PC-3 (cell line): Measurements from ENCODE around the gene PRKN. TPM values are rescaled to one million over a fixed set of nuclear protein-coding genes. Genes with fewer than 3 reads are reported as not detected.
"Not testable (repeated sequence)": the region's sequence is repeated elsewhere in the genome, so short reads cannot be mapped to it uniquely, and the experiment has no call there.

ENCODE experiments used
- ATAC-seq: fragments of 200-7000 bp; cut with Tn5 transposase; 2 replicates; pipeline ENCODE4 v1.9.1; 2020; ENCODE audit warnings: mild to moderate bottlenecking, moderate library complexity
- BruUV-seq: library from RNA; stranded (reverse); fragments of 400-500 nt; replicated peaks from 2 replicates; lab custom pipeline; 2021; lab: Mats Ljungman, UMichigan
- CTCF ChIA-PET: fragments of 300-600 bp; sonication (Branson Sonifier 250); formaldehyde crosslinking; loops from one replicate; lab custom pipeline; 2022; ENCODE audit warnings: antibody characterized with exemption; lab: Charles Lee
- POLR2A ChIA-PET: fragments of 300-600 bp; sonication (Branson Sonifier 250); formaldehyde crosslinking; loops from one replicate; lab custom pipeline; 2022; ENCODE audit warnings: antibody characterized with exemption; ENCODE audit not compliant: unreplicated experiment; lab: Charles Lee
- DNase-seq: peaks from one replicate; pipeline ENCODE4 v3.0.0-alpha.2; 2015
- H2AFZ ChIP-seq: fragments of 300-600 bp; sonication (generic); 2 replicates; pipeline ENCODE4 v1.6.0; 2016; ENCODE audit warnings: antibody characterized with exemption, low read length
- H3F3A ChIP-seq: fragments of 300-600 bp; sonication (generic); one replicate; pipeline ENCODE4 v1.6.0; 2017; ENCODE audit warnings: antibody characterized with exemption, low read length, control low read depth, mild to moderate bottlenecking; ENCODE audit not compliant: unreplicated experiment
- H3K27ac ChIP-seq: fragments of 300-600 bp; sonication (generic); 2 replicates; pipeline ENCODE4 v1.5.1; 2016; ENCODE audit warnings: mild to moderate bottlenecking, low read length
- H3K27me3 ChIP-seq: fragments of 300-600 bp; sonication (generic); 2 replicates; pipeline ENCODE4 v1.6.1; 2016; ENCODE audit warnings: low read length, mixed read lengths
- H3K36me3 ChIP-seq: fragments of 300-600 bp; sonication (generic); 2 replicates; pipeline ENCODE4 v1.6.1; 2016; ENCODE audit warnings: low read depth, mixed run types, low read length, mixed read lengths
- H3K4me1 ChIP-seq: fragments of 300-600 bp; sonication (generic); 2 replicates; pipeline ENCODE4 v1.5.1; 2016; ENCODE audit warnings: low read length; ENCODE audit not compliant: insufficient read depth
- H3K4me2 ChIP-seq: fragments of 300-600 bp; sonication (generic); 2 replicates; pipeline ENCODE4 v1.6.0; 2016; ENCODE audit warnings: low read length
- H3K4me3 ChIP-seq: fragments of 300-600 bp; sonication (generic); 2 replicates; pipeline ENCODE4 v1.5.1; 2016; ENCODE audit warnings: mild to moderate bottlenecking, low read length, mixed read lengths
- H3K79me2 ChIP-seq: fragments of 300-600 bp; sonication (generic); 2 replicates; pipeline ENCODE4 v1.6.1; 2017; ENCODE audit warnings: low read length, mixed read lengths
- H3K9ac ChIP-seq: fragments of 300-600 bp; sonication (generic); 2 replicates; pipeline ENCODE4 v1.6.0; 2016; ENCODE audit warnings: mild to moderate bottlenecking, low read length
- H3K9me2 ChIP-seq: fragments of 300-600 bp; sonication (generic); replicated peaks from 2 replicates; pipeline ENCODE4 v1.6.1; 2016; ENCODE audit warnings: mixed run types, low read length, mixed read lengths
- H3K9me3 ChIP-seq: fragments of 300-600 bp; sonication (generic); 2 replicates; pipeline ENCODE4 v1.6.1; 2016; ENCODE audit warnings: low read length, mixed read lengths
- H4K20me1 ChIP-seq: fragments of 300-600 bp; sonication (generic); 2 replicates; pipeline ENCODE4 v1.6.1; 2016; ENCODE audit warnings: low read length, mixed read lengths
- EZH2 ChIP-seq: fragments of 300-600 bp; sonication (generic); IDR thresholded peaks from one replicate; pipeline ENCODE4 v1.6.1; 2017; ENCODE audit warnings: antibody characterized with exemption, mild to moderate bottlenecking, low read length; ENCODE audit not compliant: unreplicated experiment
- EZH2phosphoT487 ChIP-seq: fragments of 300-600 bp; sonication (generic); IDR thresholded peaks from 2 replicates; pipeline ENCODE4 v1.6.1; 2018; ENCODE audit warnings: mild to moderate bottlenecking, antibody characterized with exemption, low read length, borderline replicate concordance
- intact Hi-C: fragments of 100-400 bp; cut with micrococcal nuclease; formaldehyde crosslinking; loops from 2 replicates; pipeline ENCODE4 v1.9.0; 2023
- total RNA-seq: library from RNA; depleted of rRNA; stranded (reverse); fragments of >200 nt; gene quantifications from 2 replicates; pipeline ENCODE4 v1.2.3, GENCODE V29; 2014
- TF ChIP-seq, protein P1 (sequence below): fragments of 300-600 bp; sonication (generic); conservative IDR thresholded peaks from 2 replicates; pipeline ENCODE4 v1.5.1; 2017; ENCODE audit warnings: antibody characterized with exemption, low read depth, mild to moderate bottlenecking, low read length

The PRKN gene
- total RNA-seq, 1 experiment from 2014 or later = not detected

DNA sequence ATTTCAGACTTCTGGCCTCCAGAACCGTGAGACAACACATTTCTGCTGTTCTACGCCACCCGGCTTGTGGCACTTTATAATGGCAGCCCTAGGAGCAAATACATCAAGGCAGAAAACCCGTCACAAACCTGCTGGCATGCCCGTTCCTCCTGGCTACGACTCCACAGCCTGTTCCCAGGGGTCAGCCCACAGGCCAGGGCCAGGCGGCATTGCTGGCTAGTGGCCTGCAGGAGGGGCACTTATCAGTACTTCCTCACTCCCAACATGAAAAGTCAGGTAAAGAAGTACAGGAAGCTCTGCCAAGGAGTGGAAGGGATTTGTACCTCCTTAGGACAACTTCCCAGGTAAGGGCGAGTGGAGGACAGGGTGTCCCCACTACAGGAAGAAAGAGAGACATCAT, 1230.6 kb downstream of the PRKN start:
- Histone ChIP-seq H3K36me3 (no peaks in the 10 kb centered on the region), H3K9me2 (no peaks in the 10 kb centered on the region), H3K4me1 (no peaks in the 10 kb centered on the region), H2AFZ (no peak overlapping the region), H3K27me3 (peaks cover 10% of the 10 kb centered on the region), H3F3A (no peaks in the 10 kb centered on the region), H3K9ac (no peak overlapping the region), H3K27ac (no peak overlapping the region), H3K4me2 (no peak overlapping the region), H3K79me2 (no peaks in the 10 kb centered on the region), H4K20me1 (no peaks in the 10 kb centered on the region), H3K4me3 (no peak overlapping the region), H3K9me3 (no peaks in the 10 kb centered on the region)
- DNase-seq (no peak), ATAC-seq (no peak)
- intact Hi-C loops = no loop called here
- ChIA-PET CTCF (no interaction called here), POLR2A (no interaction called here)
- BruUV-seq = no TSS peak
- no peak for TF ChIP-seq EZH2phosphoT487
- TF ChIP-seq EZH2 = no peak
- TF ChIP-seq, protein P1, sequence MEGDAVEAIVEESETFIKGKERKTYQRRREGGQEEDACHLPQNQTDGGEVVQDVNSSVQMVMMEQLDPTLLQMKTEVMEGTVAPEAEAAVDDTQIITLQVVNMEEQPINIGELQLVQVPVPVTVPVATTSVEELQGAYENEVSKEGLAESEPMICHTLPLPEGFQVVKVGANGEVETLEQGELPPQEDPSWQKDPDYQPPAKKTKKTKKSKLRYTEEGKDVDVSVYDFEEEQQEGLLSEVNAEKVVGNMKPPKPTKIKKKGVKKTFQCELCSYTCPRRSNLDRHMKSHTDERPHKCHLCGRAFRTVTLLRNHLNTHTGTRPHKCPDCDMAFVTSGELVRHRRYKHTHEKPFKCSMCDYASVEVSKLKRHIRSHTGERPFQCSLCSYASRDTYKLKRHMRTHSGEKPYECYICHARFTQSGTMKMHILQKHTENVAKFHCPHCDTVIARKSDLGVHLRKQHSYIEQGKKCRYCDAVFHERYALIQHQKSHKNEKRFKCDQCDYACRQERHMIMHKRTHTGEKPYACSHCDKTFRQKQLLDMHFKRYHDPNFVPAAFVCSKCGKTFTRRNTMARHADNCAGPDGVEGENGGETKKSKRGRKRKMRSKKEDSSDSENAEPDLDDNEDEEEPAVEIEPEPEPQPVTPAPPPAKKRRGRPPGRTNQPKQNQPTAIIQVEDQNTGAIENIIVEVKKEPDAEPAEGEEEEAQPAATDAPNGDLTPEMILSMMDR = no peak

DNA sequence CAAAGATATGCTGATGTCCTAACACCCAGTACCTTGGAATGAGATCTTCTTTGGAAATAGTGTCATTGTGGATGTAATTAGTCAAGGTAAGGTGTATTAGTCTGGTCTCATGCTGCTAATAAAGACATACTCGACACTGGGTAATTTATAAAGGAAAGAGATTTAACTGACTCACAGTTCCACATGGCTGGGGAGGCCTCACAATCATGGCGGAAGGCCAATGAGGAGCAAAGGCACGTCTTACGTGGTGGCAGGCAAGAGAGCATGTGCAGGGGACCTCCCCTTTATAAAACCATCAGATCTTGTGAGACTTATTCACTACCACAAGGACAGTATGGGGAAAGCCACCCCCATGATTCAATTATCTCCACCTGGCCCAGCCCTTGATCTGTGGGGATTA, 1231.3 kb downstream of the PRKN start:
- H2AFZ ChIP-seq, H3K27ac ChIP-seq, POLR2A ChIA-PET, H3K9ac ChIP-seq, ATAC-seq, DNase-seq, H4K20me1 ChIP-seq, CTCF ChIA-PET, intact Hi-C loops, H3K36me3 ChIP-seq, H3K9me2 ChIP-seq, H3K79me2 ChIP-seq, H3F3A ChIP-seq, H3K4me3 ChIP-seq, H3K9me3 ChIP-seq, BruUV-seq, H3K4me2 ChIP-seq, H3K27me3 ChIP-seq, H3K4me1 ChIP-seq: not testable (repeated sequence)

DNA sequence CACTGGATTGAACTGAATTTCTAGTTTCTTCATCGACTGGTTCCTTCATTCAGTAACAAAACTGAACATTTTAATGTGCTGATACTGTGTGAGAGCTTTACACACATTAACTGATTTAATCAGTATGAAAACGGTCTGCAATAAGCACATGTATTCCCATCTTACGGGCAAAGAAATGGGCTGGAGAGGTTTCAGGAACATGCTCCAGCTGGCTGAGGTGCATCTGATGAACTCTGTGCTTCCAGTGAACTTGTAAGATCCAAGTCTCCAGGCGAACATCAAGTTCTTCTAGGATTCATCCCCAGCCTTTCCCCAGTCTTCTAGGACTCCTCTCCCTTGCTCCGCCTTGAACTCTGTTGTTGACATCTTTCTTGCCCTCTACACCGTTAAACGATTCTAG, 1233.0 kb downstream of the PRKN start:
- Histone ChIP-seq H3K4me3 (no peak overlapping the region), H3K79me2 (no peaks in the 10 kb centered on the region), H3K9ac (no peak overlapping the region), H3F3A (no peaks in the 10 kb centered on the region), H3K27me3 (no peaks in the 10 kb centered on the region), H2AFZ (no peak overlapping the region), H3K4me2 (no peak overlapping the region), H3K9me3 (no peaks in the 10 kb centered on the region), H3K9me2 (no peaks in the 10 kb centered on the region), H3K36me3 (no peaks in the 10 kb centered on the region), H3K27ac (no peak overlapping the region), H3K4me1 (no peaks in the 10 kb centered on the region), H4K20me1 (no peaks in the 10 kb centered on the region)
- POLR2A ChIA-PET = no interaction called here
- no peak for DNase-seq
- CTCF ChIA-PET = no interaction called here
- intact Hi-C loops = no loop called here
- BruUV-seq = no TSS peak
- TF ChIP-seq, protein P1 = no peak
- TF ChIP-seq EZH2phosphoT487 (no peak), EZH2 (no peak)
- no peak for ATAC-seq
